SU-DHL-6 (cell line): ENCODE results near the gene MXRA5.

ENCODE experiments used
- CTCF ChIP-seq: fragments of 200-600 bp; sonication (generic); IDR thresholded peaks from one replicate; pipeline ENCODE4 v1.5.1; 2017; ENCODE audit warnings: antibody characterized with exemption, mild to moderate bottlenecking, low read length, moderate library complexity; ENCODE audit not compliant: insufficient read depth, poor library complexity, severe bottlenecking
- EZH2phosphoT487 ChIP-seq: fragments of 200-600 bp; sonication (generic), shearing (Covaris generic); conservative IDR thresholded peaks from 2 replicates; pipeline ENCODE4 v1.6.1; 2018; ENCODE audit warnings: mild to moderate bottlenecking, antibody characterized with exemption, low read length, moderate library complexity, mixed read lengths

DNA sequence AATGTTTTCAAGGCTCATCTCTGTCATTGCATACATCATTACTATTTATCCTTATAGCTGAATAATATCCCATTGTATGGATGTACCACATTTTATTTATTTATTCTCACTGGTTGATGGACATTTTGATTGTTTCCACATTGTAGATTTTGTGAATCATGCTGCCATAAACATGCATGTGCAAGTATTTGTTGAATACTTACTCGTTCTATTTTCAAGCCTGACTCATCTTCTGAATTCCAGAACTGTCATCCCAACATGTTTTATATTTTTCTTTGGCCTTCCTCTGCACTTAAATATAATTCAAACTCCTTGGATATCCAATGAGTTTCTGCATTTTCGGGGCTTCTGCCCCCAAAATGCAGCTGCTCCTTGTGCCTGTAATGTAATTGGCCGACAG lies 77.6 kb downstream of the MXRA5 start:
- TF ChIP-seq CTCF (no peak), EZH2phosphoT487 (no peak)
